GM18517 (cell line): Measurements from ENCODE around the gene PFKFB3.
"Not testable (repeated sequence)": the region's sequence is repeated elsewhere in the genome, so short reads cannot be mapped to it uniquely, and the experiment has no call there.

Experiments used
- ATAC-seq: cut with Tn5 transposase; IDR thresholded peaks from one replicate; pipeline ENCODE4 v1.9.1; 2021; ENCODE audit warnings: mild to moderate bottlenecking, moderate library complexity; ENCODE audit not compliant: unreplicated experiment

PFKFB3 gene

DNA sequence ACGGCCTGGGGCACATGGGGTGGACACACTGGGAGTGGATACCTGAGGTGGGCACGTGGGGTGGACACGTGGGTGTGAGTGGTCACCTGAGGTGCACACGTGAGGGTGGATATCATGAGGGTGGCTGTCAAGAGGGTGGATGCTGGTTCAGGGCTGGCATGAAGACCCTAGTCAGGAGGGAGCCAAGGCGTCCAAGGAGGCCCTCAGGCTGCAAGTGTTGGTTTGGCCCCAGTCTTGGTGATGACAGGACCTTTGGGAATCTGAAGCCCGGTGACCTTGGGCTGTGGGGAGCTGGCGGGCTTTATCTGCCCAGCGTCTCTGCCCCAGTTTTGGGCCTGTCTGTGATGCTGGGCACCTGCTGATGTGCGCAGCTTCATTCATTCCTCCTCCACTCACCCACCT lies 24.9 kb upstream of the PFKFB3 start:
- no peak for ATAC-seq

DNA sequence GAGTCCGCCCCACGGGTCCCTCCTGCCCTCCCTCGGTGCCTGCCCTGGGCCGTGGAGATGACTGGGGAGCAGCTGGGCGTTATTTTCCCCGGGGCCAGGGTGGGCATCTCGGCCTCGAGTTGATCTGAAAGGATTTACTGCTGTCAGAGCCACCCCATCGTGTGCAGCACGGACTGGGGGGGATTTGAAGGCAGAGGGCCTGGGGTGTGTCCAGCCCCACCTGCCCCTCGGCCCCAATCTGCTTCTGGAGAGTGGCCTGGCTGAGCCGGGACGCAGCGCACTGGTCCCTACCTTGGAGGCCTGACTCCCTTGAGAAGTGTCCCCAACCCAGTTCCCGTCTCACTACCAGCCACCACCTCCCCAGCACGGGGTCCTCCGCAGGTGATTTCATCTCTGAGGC lies 24.2 kb upstream of the PFKFB3 start:
- ATAC-seq: no peak

- ATAC-seq: no peak
Observed at GRCh38 chr10:6179078-6179477, 23.7 kb upstream of the PFKFB3 start.

GRCh38 chr10:6180480-6181110 lies 22.1 kb upstream of the PFKFB3 start:
- no peak for ATAC-seq

DNA sequence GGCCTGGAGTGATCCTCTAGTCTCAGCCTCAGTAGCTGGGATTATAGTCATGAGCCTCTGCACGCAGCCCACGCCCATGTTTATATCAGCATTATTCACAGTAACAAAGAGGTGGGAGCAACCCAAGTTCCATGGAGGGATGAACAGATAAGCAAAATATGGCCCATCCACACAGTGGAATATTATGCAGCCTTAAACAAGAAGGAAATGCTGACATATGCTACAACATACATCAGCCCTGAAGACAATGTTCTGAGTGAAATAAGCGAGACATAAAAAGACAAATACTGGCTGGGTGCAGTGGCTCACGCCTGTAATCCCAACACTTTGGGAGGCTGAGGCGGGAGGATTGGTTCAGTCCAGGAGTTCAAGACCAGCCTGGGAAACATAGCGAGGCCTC lies 21.5 kb upstream of the PFKFB3 start:
- ATAC-seq: no peak

GRCh38 chr10:6182454-6183098 lies 20.2 kb upstream of the PFKFB3 start:
- ATAC-seq: no peak

- no peak for ATAC-seq
Observed at GRCh38 chr10:6185039-6185716, 17.6 kb upstream of the PFKFB3 start.

- no peak for ATAC-seq
Observed at GRCh38 chr10:6186894-6187256, 15.9 kb upstream of the PFKFB3 start.

DNA sequence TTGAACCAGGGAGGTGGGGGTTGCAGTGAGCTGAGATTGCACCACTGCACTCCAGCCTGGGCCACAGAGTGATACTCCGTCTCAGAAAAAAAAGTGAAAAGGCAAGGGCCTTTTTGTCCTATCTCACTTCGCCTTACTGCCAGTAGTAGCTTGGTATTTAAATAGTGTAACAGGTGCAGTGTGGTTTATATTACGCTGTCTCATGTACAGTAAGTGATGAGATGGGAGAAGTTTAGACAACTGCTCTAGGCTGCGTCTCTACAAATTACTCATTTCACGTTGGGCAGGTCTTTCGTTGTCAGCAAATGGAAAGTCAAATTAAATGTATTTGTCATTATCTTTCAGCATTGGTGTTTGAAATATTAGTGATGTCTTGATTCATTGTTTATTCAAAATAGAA lies 15.5 kb upstream of the PFKFB3 start:
- no peak for ATAC-seq

- ATAC-seq: not testable (repeated sequence)
Observed at GRCh38 chr10:6190033-6190432, 12.7 kb upstream of the PFKFB3 start.

- no peak for ATAC-seq
Observed at GRCh38 chr10:6191147-6191546, 11.6 kb upstream of the PFKFB3 start.

DNA sequence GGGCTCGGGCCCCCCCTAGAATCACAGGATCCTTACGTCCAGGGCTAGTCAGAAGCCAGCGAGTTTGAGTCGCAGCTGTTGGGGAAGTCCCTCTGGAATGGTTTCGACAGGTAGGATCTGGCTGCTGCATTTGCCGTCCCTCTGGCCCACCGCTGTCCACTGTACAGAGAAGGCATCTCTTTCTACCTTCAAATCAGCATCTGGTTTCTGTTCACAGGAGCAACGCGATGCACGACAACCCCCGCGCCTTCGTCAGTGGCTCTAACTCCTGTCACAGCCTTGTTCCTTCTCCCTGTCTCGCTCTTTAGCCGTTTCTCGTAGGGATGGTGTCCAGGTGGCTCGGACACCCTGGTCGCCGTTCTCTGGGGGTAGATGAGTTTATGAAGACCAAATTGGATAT lies 11.2 kb upstream of the PFKFB3 start:
- no peak for ATAC-seq

DNA sequence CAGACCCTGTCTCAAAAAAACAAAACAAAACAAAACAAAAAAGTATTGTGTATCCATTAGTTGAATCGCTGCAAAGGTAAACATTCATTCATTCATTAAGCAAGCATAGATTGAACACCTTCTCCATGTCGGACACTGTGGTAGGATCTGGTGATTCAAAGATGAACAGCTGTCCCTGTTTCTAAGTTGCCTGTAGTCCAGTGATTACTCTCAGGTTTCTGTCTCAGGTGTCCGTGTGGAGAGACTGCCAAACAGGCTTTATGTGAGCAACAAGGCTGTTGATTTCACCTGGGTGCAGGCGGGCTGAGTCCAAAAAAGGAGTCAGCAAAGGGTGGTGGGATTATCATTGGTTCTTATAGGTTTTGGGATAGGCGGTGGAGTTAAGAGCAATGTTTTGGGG lies 9.4 kb upstream of the PFKFB3 start:
- not testable (repeated sequence) for ATAC-seq

DNA sequence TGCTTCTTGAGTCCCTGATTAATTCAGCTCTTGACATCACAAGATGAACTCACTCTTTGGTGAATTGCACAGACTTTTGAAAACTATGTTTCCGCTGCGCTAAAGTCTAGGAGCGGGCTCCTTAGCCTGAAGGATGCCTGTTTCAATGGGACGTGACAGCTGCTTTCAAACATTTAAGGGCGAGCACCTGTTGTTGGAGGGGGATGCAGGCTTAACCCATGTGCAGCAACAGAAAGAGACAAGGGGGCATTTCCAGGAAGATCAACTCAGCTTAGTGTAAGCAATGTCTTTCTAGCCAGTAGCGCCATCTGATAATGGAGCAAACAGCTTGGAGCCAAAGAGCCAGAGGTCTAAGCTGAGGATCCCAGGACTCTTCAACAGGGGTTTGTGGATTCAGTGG lies 8.4 kb upstream of the PFKFB3 start:
- ATAC-seq: no peak

DNA sequence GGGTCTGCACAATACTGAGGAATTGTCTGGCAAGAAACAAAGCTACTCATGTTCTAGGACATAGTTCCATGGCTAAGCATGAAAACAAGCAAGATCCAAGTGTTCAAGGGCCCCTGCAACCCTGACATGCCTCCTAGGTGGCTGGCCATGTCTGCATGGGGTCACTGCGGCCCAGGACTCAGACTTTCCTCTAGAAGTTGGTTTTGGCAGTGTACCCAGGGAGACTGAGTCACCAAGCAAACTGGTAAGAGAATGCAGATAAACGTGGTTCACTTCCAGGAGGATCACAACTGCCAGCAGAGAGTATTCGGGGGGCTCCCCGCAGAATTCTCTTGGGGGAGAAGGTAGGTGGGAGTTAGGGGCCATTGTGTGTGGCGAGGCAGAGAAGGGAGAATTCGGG lies 7.4 kb upstream of the PFKFB3 start:
- ATAC-seq: no peak

DNA sequence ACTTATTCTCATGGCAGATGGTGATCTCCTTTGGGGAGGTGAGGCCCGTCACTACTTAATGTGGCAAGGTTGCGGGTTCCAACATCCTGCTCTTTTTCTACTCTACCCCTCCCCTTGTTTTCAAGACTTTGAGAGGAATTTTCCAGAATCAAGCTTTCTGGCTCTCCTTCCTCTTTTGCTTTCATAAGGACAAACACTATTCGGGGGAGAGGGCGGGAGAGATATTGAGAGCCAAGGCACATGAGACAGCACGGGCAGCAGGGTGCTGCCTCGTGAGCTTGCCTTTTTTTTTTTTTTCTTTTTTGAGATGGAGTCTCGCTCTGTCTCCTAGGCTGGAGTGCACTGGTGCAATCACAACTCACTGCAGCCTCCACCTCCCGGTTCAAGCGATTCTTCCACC lies 6.9 kb upstream of the PFKFB3 start:
- ATAC-seq: no peak

DNA sequence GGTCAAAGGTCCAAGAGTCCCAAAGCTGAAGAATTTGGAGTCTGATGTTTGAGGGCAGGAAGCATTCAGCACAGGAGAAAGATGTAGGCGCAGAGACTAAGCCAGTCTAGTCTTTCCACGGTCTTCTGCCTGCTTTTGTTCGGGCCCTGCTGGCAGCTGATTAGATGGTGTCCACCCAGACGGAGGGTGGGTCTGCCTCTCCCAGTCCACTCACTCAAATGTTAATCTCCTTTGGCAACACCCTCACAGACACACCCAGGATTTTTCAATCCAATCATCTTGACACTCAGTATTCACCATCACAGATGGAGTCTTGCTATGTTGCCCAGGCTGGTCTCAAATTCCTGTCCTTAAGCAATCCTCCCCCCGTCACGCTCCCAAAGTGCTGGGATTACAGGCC lies 6.2 kb upstream of the PFKFB3 start:
- ATAC-seq: not testable (repeated sequence)

DNA sequence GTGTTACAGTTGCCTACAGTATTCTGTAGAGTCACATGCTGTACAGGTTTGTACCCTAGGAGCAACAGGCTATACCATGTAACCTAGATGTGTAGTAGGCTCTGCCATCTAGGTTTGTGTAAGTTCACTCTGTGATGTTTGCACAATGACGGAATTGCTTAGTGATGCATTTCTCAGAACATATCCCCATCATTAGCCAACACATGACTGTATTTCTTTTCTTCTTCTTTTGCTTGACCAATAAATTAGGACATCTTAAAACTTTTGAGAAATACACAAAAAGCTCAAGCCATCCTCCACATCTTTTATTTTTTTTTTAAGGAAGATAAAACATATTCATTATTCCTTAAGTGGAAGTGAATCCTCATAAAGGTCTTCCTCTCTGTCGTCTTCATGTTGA lies 5.4 kb upstream of the PFKFB3 start:
- no peak for ATAC-seq

- ATAC-seq: no peak
Observed at GRCh38 chr10:6198171-6198570, 4.6 kb upstream of the PFKFB3 start.

GRCh38 chr10:6199131-6199733 lies 3.5 kb upstream of the PFKFB3 start:
- no peak for ATAC-seq

DNA sequence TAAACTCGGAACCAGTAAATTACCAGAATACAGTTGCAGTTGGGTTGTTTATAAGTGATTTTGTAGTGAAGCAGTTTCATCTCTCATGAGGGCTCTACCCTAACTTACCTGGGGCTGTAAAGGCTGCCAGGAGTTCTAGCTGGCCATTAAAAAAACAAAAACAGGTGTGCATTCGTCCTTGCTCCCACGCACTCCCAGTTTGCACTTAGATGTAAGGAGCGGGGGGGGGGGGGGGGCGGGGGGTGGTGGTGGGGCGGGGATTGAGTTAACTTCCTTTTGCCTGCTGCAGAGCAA lies 2.3 kb upstream of the PFKFB3 start:
- ATAC-seq: no peak
